Measurements from ENCODE around the gene SPSB2.

DNA sequence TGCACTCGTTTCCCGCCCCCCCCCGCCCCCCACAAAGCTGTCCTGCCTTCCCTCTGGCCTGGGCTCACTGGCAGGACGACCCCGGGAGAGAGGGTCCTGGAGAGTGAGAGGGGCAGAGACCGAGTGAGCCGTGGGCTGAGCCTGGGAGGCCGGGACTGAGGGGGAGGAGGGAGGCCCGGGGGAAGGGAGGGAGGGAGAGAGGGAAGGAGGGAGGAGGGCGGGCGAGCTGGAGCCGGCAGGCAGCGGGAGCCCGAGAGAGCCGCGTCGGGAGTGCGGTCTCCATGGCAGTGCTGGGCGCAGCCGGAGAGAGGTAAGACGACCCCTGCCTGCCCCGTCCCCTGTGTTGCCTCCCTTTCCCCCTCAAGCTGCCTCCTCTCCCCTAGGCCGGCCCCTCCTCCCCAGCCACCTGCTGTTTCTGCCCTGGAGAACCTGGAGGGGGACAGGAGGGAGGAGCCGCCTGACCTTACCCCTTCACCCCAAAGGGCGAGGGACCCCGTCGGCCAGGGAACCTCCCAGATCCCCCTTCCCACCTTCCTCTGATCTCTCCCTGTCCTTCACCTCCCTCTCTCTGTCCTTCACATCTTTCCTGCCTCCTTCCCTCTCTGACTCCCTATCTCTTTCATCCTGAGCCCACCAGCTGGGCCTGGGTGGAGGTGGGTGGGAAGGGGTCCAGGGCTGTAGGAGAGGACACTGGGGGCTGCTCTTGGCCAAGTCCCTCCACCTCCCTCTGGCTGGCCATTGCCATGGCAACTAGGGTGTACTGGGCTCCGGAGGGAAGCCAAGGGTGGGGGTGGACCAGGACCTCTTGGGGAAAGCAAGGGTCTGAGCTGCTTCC, 51.3 kb downstream of the SPSB2 start, which contains the start of gene GPR162:
- TF ChIP-seq, protein P1, sequence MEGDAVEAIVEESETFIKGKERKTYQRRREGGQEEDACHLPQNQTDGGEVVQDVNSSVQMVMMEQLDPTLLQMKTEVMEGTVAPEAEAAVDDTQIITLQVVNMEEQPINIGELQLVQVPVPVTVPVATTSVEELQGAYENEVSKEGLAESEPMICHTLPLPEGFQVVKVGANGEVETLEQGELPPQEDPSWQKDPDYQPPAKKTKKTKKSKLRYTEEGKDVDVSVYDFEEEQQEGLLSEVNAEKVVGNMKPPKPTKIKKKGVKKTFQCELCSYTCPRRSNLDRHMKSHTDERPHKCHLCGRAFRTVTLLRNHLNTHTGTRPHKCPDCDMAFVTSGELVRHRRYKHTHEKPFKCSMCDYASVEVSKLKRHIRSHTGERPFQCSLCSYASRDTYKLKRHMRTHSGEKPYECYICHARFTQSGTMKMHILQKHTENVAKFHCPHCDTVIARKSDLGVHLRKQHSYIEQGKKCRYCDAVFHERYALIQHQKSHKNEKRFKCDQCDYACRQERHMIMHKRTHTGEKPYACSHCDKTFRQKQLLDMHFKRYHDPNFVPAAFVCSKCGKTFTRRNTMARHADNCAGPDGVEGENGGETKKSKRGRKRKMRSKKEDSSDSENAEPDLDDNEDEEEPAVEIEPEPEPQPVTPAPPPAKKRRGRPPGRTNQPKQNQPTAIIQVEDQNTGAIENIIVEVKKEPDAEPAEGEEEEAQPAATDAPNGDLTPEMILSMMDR (IDR thresholded peaks at IDR 0.05) = no peak
- no peak for TF ChIP-seq POLR2A (IDR thresholded peaks at IDR 0.05)
